Memory B cell (primary cell): ENCODE results near the gene ZNF333.
"Not testable (repeated sequence)": the region's sequence is repeated elsewhere in the genome, so short reads cannot be mapped to it uniquely, and the experiment has no call there.

ENCODE experiments used
- ATAC-seq: fragments of 150-1000 bp; cut with Tn5 transposase; 2 replicates; pipeline ENCODE4 v1.10.0; 2021; ENCODE audit warnings: low read depth, mild to moderate bottlenecking, moderate library complexity
- DNase-seq, 2 donors: peaks; one replicate each; pipeline ENCODE4 v3.0.0; 2022; ENCODE audit warnings: low spot score in 2 of 2
- H3K27ac Mint-ChIP-seq: one replicate; pipeline ENCODE4 v1.8.0; 2022; ENCODE audit warnings: mild to moderate bottlenecking, moderate library complexity, mixed read lengths
- H3K27me3 Mint-ChIP-seq: one replicate; pipeline ENCODE4 v1.8.0; 2022; ENCODE audit warnings: mixed read lengths
- H3K36me3 Mint-ChIP-seq: one replicate; pipeline ENCODE4 v1.8.0; 2022; ENCODE audit warnings: mild to moderate bottlenecking, mixed read lengths
- H3K4me1 Mint-ChIP-seq: one replicate; pipeline ENCODE4 v1.8.0; 2022; ENCODE audit warnings: mixed read lengths
- H3K4me3 Mint-ChIP-seq: one replicate; pipeline ENCODE4 v1.8.0; 2022; ENCODE audit warnings: mild to moderate bottlenecking, moderate library complexity, mixed read lengths
- H3K9me3 Mint-ChIP-seq: one replicate; pipeline ENCODE4 v1.8.0; 2022; ENCODE audit warnings: mixed read lengths

The ZNF333 gene

GRCh38 chr19:14765841-14766240 is 76.0 kb downstream of the ZNF333 start:
- H3K27ac Mint-ChIP-seq, H3K4me1 Mint-ChIP-seq, H3K36me3 Mint-ChIP-seq, DNase-seq, H3K9me3 Mint-ChIP-seq, H3K4me3 Mint-ChIP-seq, ATAC-seq: not testable (repeated sequence)
- peaks cover 14% of the 10 kb centered on the region for H3K27me3 Mint-ChIP-seq

DNA sequence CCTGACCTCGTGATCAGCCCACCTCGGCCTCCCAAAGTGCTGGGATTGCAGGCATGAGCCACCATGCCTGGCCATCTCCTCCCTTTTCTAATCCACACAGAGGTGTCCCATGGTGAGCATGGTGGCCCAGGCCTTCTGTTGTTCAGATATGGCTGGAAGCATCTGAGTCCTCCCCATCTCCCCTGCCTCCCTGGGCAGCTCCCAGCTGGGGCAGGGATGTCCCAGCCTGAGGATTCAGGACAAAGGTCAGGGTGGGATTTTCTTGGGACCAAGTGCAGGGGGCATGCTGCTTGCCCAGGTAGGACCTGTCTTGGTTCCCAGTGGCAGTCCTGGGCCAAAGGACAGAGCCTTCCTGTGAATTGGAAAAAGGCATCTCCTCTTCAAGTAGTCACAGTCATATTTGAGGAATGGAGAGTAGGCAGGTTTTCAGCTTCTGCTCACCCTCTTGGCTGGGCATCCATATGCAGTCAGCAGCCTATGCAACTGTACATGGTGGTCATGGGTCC is 77.7 kb downstream of the ZNF333 start:
- Mint-ChIP-seq H3K4me3 (no peak overlapping the region), H3K36me3 (peaks cover 4% of the 10 kb centered on the region), H3K27me3 (peaks cover 15% of the 10 kb centered on the region), H3K9me3 (peaks cover 4% of the 10 kb centered on the region), H3K4me1 (peaks cover 3% of the 10 kb centered on the region), H3K27ac (no peak overlapping the region)
- DNase-seq (no peak), ATAC-seq (no peak)

DNA sequence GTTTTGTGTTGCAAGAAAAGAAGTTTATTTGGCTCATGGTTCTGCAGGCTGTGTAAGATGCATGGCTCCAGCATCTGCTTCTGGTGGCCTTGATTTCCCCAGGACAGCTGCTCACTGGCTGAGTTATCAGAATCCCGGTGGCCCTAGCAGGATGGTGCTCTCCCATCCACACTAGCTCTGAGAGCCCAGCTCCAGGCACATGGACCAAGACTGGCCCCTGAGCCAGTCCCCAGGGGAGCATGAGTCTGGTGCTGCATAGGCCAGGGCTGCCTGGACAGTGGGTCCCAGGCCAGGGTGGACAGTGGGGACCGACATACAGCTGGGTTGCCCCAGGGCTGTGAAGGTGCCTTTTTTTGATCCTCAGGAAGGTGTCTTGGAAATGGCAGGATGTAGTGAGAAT is 78.2 kb downstream of the ZNF333 start:
- Mint-ChIP-seq H3K4me3 (no peak overlapping the region), H3K27me3 (peaks cover 15% of the 10 kb centered on the region), H3K4me1 (peaks cover 3% of the 10 kb centered on the region), H3K36me3 (peaks cover 4% of the 10 kb centered on the region), H3K9me3 (peaks cover 4% of the 10 kb centered on the region), H3K27ac (no peak overlapping the region)
- ATAC-seq: no peak
- no peak for DNase-seq

DNA sequence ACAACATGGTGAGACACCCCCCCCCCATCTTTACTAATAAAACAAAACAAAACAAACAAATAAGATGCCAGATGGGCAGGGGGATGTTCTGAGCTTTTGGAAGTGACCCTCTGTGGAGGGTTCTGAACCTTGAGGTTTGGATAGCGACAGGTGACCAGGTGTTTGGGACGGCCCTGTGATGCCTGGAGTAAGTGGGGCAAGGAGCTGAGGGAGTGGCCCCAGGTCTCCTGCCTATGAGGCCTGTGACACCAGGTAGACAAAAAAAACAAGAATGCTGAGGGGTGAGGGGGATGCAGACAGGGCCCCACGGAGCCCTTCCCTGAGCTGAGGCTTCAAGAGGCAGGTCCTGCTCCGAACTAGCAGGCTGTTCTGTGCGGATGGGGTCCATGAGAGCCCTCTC is 79.4 kb downstream of the ZNF333 start:
- Mint-ChIP-seq H3K27me3 (peaks cover 16% of the 10 kb centered on the region), H3K4me3 (no peak overlapping the region), H3K36me3 (peaks cover 5% of the 10 kb centered on the region), H3K4me1 (peaks cover 3% of the 10 kb centered on the region), H3K9me3 (no peaks in the 10 kb centered on the region), H3K27ac (no peak overlapping the region)
- ATAC-seq (no peak), DNase-seq (no peak)

GRCh38 chr19:14770136-14770535 is 80.3 kb downstream of the ZNF333 start:
- no peak overlapping the region for H3K27ac Mint-ChIP-seq
- DNase-seq (no peak), ATAC-seq (no peak)
- no peaks in the 10 kb centered on the region for H3K9me3 Mint-ChIP-seq
- H3K27me3 Mint-ChIP-seq: peaks cover 16% of the 10 kb centered on the region
- no peak overlapping the region for H3K4me3 Mint-ChIP-seq
- H3K36me3 Mint-ChIP-seq: peaks cover 5% of the 10 kb centered on the region
- H3K4me1 Mint-ChIP-seq: peaks cover 3% of the 10 kb centered on the region

- Mint-ChIP-seq H3K36me3 (peaks cover 3% of the 10 kb centered on the region), H3K9me3 (no peaks in the 10 kb centered on the region), H3K4me1 (peaks cover 10% of the 10 kb centered on the region), H3K27ac (no peak overlapping the region), H3K27me3 (peaks cover 16% of the 10 kb centered on the region), H3K4me3 (no peak overlapping the region)
- ATAC-seq: no peak
- no peak for DNase-seq
Measured at GRCh38 chr19:14770944-14771839, 81.3 kb downstream of the ZNF333 start.

- ATAC-seq (no peak), DNase-seq (no peak)
- H3K4me1 Mint-ChIP-seq: peaks cover 12% of the 10 kb centered on the region
- H3K27ac Mint-ChIP-seq: no peak overlapping the region
- H3K9me3 Mint-ChIP-seq: no peaks in the 10 kb centered on the region
- H3K27me3 Mint-ChIP-seq: peaks cover 16% of the 10 kb centered on the region
- no peak overlapping the region for H3K4me3 Mint-ChIP-seq
- peaks cover 3% of the 10 kb centered on the region for H3K36me3 Mint-ChIP-seq
Measured at GRCh38 chr19:14772467-14772866, 82.6 kb downstream of the ZNF333 start.

DNA sequence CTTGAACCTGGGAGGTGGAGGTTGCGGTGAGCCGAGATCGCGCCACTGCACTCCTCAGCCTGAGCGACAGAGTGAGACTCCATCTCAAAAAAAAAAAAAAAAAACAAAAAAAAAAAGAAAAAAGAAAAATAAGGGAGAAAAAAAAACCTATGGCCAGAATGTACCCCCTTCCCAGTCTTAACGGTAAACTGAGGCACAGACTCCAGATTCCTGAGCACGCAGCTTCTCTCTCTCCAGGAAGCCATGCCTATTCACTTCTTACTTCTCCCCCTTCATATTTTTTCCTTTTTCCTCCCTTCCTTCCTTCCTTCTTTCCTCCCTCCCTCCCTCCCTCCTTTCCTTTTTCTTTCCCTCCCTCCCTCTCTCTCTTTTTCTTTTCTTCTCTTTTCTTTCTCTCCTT is 83.1 kb downstream of the ZNF333 start:
- Mint-ChIP-seq H3K27ac (no peak overlapping the region), H3K4me3 (no peak overlapping the region), H3K27me3 (peaks cover 16% of the 10 kb centered on the region), H3K9me3 (no peaks in the 10 kb centered on the region), H3K4me1 (peaks cover 12% of the 10 kb centered on the region), H3K36me3 (peaks cover 3% of the 10 kb centered on the region)
- no peak for DNase-seq
- no peak for ATAC-seq

DNA sequence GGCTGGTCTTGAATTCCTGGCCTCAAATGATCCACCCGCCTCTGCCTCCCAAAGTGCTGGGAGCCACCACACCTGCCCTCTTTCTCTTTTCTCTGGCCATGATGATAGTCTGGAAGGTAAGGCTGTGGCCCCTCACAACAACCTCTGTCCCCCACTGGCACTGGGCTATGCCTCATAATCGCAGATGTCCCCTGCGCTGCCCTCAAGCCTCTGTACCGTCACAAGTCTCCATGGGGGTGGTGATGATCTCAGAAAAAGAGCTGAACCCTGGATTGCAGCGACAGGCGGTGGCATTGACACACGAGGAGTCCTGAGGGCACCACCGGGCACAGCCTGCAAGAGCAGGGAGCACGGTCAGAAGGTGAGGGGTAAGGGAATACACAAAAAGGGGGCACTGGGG is 83.9 kb downstream of the ZNF333 start:
- not testable (repeated sequence) for H3K9me3 Mint-ChIP-seq, ATAC-seq, H3K27ac Mint-ChIP-seq, H3K4me3 Mint-ChIP-seq, DNase-seq, H3K36me3 Mint-ChIP-seq
- H3K27me3 Mint-ChIP-seq: peaks cover 13% of the 10 kb centered on the region
- H3K4me1 Mint-ChIP-seq: peaks cover 12% of the 10 kb centered on the region

GRCh38 chr19:14774373-14774772 is 84.5 kb downstream of the ZNF333 start:
- no peak overlapping the region for H3K4me3 Mint-ChIP-seq
- no peak overlapping the region for H3K27ac Mint-ChIP-seq
- H3K27me3 Mint-ChIP-seq: peaks cover 15% of the 10 kb centered on the region
- ATAC-seq (no peak), DNase-seq (no peak)
- H3K9me3 Mint-ChIP-seq: no peaks in the 10 kb centered on the region
- peaks cover 3% of the 10 kb centered on the region for H3K36me3 Mint-ChIP-seq
- H3K4me1 Mint-ChIP-seq: peaks cover 12% of the 10 kb centered on the region

- Mint-ChIP-seq H3K4me3 (peak overlapping the region; percentile 50), H3K4me1 (peaks cover 12% of the 10 kb centered on the region), H3K27me3 (peaks cover 12% of the 10 kb centered on the region)
- not testable (repeated sequence) for ATAC-seq, DNase-seq, H3K9me3 Mint-ChIP-seq, H3K27ac Mint-ChIP-seq, H3K36me3 Mint-ChIP-seq
Measured at GRCh38 chr19:14775326-14775725, 85.5 kb downstream of the ZNF333 start.

DNA sequence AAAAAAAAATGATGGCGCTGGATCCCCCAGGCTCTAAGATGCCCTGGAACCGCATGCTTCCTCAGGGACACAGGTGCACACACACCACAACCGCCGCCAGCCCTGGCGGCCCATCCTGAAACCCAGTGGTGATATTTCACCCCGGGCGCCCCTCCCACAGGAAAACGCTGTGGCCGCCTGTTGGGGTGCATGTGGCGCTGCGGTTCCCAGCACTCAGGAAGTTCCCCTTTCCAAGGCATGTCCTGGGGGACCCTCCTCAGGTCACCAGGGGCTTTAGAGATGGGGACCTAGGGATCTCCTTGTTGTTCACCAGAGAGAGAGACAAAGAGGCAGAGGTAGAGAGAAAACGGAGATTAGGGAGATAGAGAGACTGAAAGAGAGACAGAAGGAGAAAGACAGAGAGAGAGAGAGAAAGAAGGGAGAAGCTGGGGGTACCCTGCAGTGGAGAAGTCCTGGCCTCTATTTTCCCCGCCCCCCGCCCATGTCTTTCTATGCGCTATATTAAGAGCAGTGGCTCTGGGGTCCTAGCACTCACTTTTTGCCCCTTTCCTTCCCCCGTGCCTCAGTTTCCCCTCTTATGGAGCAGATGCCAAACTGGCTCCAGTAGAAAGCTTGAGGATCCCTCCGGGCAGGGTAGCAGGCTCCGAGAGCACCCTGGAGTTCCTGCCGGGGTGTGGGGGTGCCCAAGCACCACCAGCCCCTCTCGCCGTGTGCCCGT is 86.2 kb downstream of the ZNF333 start:
- H3K27ac Mint-ChIP-seq: peak overlapping the region; percentile 67
- no peaks in the 10 kb centered on the region for H3K9me3 Mint-ChIP-seq
- H3K4me3 Mint-ChIP-seq: peak overlapping the region; percentile 65
- peaks cover 17% of the 10 kb centered on the region for H3K4me1 Mint-ChIP-seq
- ATAC-seq (no peak), DNase-seq (no peak)
- H3K36me3 Mint-ChIP-seq: peaks cover 3% of the 10 kb centered on the region
- peaks cover 14% of the 10 kb centered on the region for H3K27me3 Mint-ChIP-seq

DNA sequence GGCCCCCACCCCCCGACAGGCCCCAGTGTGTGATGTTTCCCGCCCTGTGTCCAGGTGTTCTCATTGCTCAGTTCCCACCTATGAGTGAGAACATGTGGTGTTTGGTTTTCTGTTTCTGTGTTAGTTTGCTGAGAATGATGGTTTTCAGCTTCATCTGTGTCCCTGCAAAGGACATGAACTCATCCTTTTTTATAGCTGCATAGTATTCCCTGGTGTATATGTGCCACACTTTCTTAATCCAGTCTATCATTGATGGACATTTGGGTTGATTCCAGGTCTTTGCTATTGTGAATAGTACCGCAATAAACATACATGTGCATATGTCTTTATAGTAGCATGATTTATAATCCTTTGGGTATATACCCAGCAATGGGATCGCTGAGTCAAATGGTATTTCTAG is 87.8 kb downstream of the ZNF333 start:
- ATAC-seq, DNase-seq, H3K36me3 Mint-ChIP-seq, H3K27ac Mint-ChIP-seq, H3K4me3 Mint-ChIP-seq, H3K9me3 Mint-ChIP-seq: not testable (repeated sequence)
- Mint-ChIP-seq H3K4me1 (peaks cover 14% of the 10 kb centered on the region), H3K27me3 (peaks cover 13% of the 10 kb centered on the region)

- not testable (repeated sequence) for H3K27ac Mint-ChIP-seq, H3K9me3 Mint-ChIP-seq, H3K4me3 Mint-ChIP-seq, H3K36me3 Mint-ChIP-seq, DNase-seq, ATAC-seq
- H3K4me1 Mint-ChIP-seq: peaks cover 14% of the 10 kb centered on the region
- peaks cover 13% of the 10 kb centered on the region for H3K27me3 Mint-ChIP-seq
Measured at GRCh38 chr19:14778110-14778845, 88.4 kb downstream of the ZNF333 start, which contains the start of gene ADGRE2. ADGRE2 (minus strand) TSS chr19:14778560; CDS start chr19:14776756, 1,804 bp downstream.
